Thyroid gland (tissue), 4 donors: ENCODE data around the gene BICD2. TPM values are rescaled to one million over a fixed set of nuclear protein-coding genes. Genes with fewer than 3 reads are reported as not detected.

Experiments
- DNase-seq, 2 donors: peaks; one replicate each; pipeline ENCODE4 v3.0.0-alpha.2; 2019
- H3K27ac ChIP-seq, 3 donors: fragments of 200-600 bp; sonication (generic); 1 replicate in 2 of 3; 2 replicates in 1 of 3; pipeline ENCODE4 v1.5.1; 2016 to 2019; ENCODE audit warnings: mild to moderate bottlenecking in 1 of 3, moderate library complexity in 1 of 3
- H3K27me3 ChIP-seq: fragments of 200-600 bp; sonication (generic); one replicate; pipeline ENCODE4 v1.5.1; 2019
- H3K36me3 ChIP-seq, 2 donors: fragments of 200-600 bp; sonication (generic); one replicate each; pipeline ENCODE4 v1.5.1; 2016 to 2019
- H3K4me1 ChIP-seq, 2 donors: fragments of 200-600 bp; sonication (generic); one replicate each; pipeline ENCODE4 v1.5.1; 2017 to 2019
- H3K4me3 ChIP-seq, 3 donors: fragments of 200-600 bp; sonication (generic); replicated peaks in 1 of 3; 1 replicate in 2 of 3; 2 replicates in 1 of 3; pipeline ENCODE4 v1.5.1; 2016; ENCODE audit warnings: mild to moderate bottlenecking in 1 of 3
- H3K9me3 ChIP-seq: fragments of 200-600 bp; sonication (generic); one replicate; pipeline ENCODE4 v1.5.1; 2017
- CTCF ChIP-seq, 6 experiments: fragments of 200-600 bp in 3 of 6; fragments of 450-650 bp in 3 of 6; sonication (generic) in 3 of 6; IDR thresholded peaks; one replicate each; pipeline ENCODE4 v1.5.1; 2016 to 2019; ENCODE audit warnings: antibody characterized with exemption in 6 of 6, mild to moderate bottlenecking in 2 of 6, inconsistent platforms in 1 of 6, moderate library complexity in 1 of 6
- POLR2A ChIP-seq, 2 donors: fragments of 450-650 bp; IDR thresholded peaks; one replicate each; pipeline ENCODE4 v1.6.1; 2017; ENCODE audit warnings: antibody characterized with exemption in 2 of 2, mild to moderate bottlenecking in 2 of 2, moderate library complexity in 1 of 2
- WGBS, 2 donors: methylation state at CpG; one replicate each; pipeline ENCODE4 v1.1.5; 2017; 5-methylcytosine and 5-hydroxymethylcytosine counted together
- intact Hi-C: fragments of 100-400 bp; cut with DNase I; formaldehyde crosslinking; loops from one replicate; pipeline ENCODE4 v1.15.1; 2023
- total RNA-seq, 4 donors: library from RNA; depleted of rRNA; stranded (reverse); fragments of >200 nt; gene quantifications; one replicate each; pipeline ENCODE4 v1.2.3, GENCODE V29; 2016

Gene BICD2
- total RNA-seq, 4 donors from 2014 or later: 26.1 to 33.3 (median 28.2) TPM

- no peak for DNase-seq
- TF ChIP-seq POLR2A (IDR thresholded peaks at IDR 0.05) (no peak), CTCF (IDR thresholded peaks at IDR 0.05) (no peak)
- no peak overlapping the region for H3K4me3 ChIP-seq
- H3K36me3 ChIP-seq: no peaks in the 10 kb centered on the region
- H3K4me1 ChIP-seq: peaks cover 18 to 42% of the 10 kb centered on the region in 2 donors
- WGBS, 2 donors: 80 to 86% methylated on average over 3 of the region's 3 CpGs
- no peaks in the 10 kb centered on the region for H3K27me3 ChIP-seq
- peak overlapping the region in 1 of 3 donors; percentile 11 for H3K27ac ChIP-seq
- no peaks in the 10 kb centered on the region for H3K9me3 ChIP-seq
- intact Hi-C loops: no loop called here
These were observed 23.7 kb downstream of the BICD2 start for GRCh38 chr9:92740969-92741368.

- Histone ChIP-seq H3K9me3 (no peaks in the 10 kb centered on the region), H3K4me3 (no peak overlapping the region), H3K4me1 (peaks cover 18 to 43% of the 10 kb centered on the region in 2 donors), H3K27ac (peak overlapping the region in 1 of 3 donors; percentile 11), H3K27me3 (no peaks in the 10 kb centered on the region), H3K36me3 (no peaks in the 10 kb centered on the region)
- WGBS, 2 donors: 62 to 71% methylated on average over 7 of the region's 7 CpGs
- TF ChIP-seq POLR2A (IDR thresholded peaks at IDR 0.05) (no peak), CTCF (IDR thresholded peaks at IDR 0.05) (no peak)
- DNase-seq: no peak
- intact Hi-C loops: no loop called here
These were observed 24.1 kb downstream of the BICD2 start for GRCh38 chr9:92740446-92740961.

GRCh38 chr9:92740009-92740408 lies 24.6 kb downstream of the BICD2 start:
- H3K27me3 ChIP-seq: no peaks in the 10 kb centered on the region
- TF ChIP-seq CTCF (IDR thresholded peaks at IDR 0.05): no peak
- TF ChIP-seq POLR2A (IDR thresholded peaks at IDR 0.05): no peak
- H3K27ac ChIP-seq: peak overlapping the region in 1 of 3 donors; percentile 11
- WGBS, 2 donors: 57 to 74% methylated on average over 3 of the region's 3 CpGs
- DNase-seq: no peak
- H3K4me3 ChIP-seq: no peak overlapping the region
- intact Hi-C loops: no loop called here
- no peaks in the 10 kb centered on the region for H3K9me3 ChIP-seq
- no peaks in the 10 kb centered on the region for H3K36me3 ChIP-seq
- peaks cover 18 to 43% of the 10 kb centered on the region in 2 donors for H3K4me1 ChIP-seq

- Histone ChIP-seq H3K4me1 (peaks cover 18 to 43% of the 10 kb centered on the region in 2 donors), H3K27me3 (no peaks in the 10 kb centered on the region), H3K27ac (peak overlapping the region in 1 of 3 donors; percentile 11), H3K4me3 (no peak overlapping the region), H3K9me3 (no peaks in the 10 kb centered on the region), H3K36me3 (no peaks in the 10 kb centered on the region)
- intact Hi-C loops: no loop called here
- WGBS, 2 donors: 91 to 92% methylated on average over 11 of the region's 11 CpGs
- no peak for TF ChIP-seq CTCF (IDR thresholded peaks at IDR 0.05)
- no peak for TF ChIP-seq POLR2A (IDR thresholded peaks at IDR 0.05)
- DNase-seq: no peak
These were observed 25.2 kb downstream of the BICD2 start for GRCh38 chr9:92739346-92739970.

- WGBS, 2 donors: 33 to 79% methylated on average over 1 to 3 of the region's 5 CpGs
- DNase-seq: peak in 1 of 2 donors; percentile 45
- no peak overlapping the region for H3K4me3 ChIP-seq
- H3K4me1 ChIP-seq: peaks cover 18 to 43% of the 10 kb centered on the region in 2 donors
- TF ChIP-seq CTCF (IDR thresholded peaks at IDR 0.05) (no peak), POLR2A (IDR thresholded peaks at IDR 0.05) (no peak)
- no peaks in the 10 kb centered on the region for H3K27me3 ChIP-seq
- H3K36me3 ChIP-seq: no peaks in the 10 kb centered on the region
- intact Hi-C loops: no loop called here
- H3K9me3 ChIP-seq: no peaks in the 10 kb centered on the region
- peak overlapping the region in 1 of 3 donors; percentile 37 for H3K27ac ChIP-seq
These were observed 26.0 kb downstream of the BICD2 start for GRCh38 chr9:92738661-92739081.
